CD4-positive, alpha-beta T cell treated with Interleukin-17A for 4 hours (primary cell): Measurements from ENCODE around the gene MAP6.

Experiments used
- DNase-seq: peaks from one replicate; pipeline ENCODE4 v3.0.0-alpha.2; 2020; ENCODE audit warnings: mixed read lengths

Gene MAP6

DNA sequence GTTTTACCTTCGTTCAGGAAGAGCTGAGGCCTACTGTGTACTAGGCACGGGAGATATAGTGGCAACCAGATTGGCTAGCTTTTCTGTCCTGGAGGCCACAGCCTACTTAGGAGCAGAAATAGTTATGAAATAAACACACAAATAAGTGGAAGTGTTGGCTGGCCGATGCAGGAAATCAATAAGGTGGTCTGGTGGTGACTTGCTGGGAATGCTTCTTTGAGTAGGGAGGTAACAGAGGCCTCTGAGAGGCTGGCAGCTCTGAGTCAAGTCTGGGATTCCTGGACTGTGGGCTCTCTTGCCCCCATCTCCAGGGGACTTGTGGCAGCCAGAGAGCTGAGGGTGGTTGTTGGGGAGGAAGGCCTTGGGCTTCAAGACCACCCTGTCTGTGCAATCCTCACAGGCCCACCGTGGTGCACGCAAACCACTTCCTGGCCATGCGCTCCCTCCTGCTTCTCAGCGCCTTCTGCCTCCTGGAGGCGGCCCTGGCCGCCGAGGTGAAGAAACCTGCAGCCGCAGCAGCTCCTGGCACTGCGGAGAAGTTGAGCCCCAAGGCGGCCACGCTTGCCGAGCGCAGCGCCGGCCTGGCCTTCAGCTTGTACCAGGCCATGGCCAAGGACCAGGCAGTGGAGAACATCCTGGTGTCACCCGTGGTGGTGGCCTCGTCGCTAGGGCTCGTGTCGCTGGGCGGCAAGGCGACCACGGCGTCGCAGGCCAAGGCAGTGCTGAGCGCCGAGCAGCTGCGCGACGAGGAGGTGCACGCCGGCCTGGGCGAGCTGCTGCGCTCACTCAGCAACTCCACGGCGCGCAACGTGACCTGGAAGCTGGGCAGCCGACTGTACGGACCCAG is 102.7 kb downstream of the MAP6 start:
- no peak for DNase-seq

DNA sequence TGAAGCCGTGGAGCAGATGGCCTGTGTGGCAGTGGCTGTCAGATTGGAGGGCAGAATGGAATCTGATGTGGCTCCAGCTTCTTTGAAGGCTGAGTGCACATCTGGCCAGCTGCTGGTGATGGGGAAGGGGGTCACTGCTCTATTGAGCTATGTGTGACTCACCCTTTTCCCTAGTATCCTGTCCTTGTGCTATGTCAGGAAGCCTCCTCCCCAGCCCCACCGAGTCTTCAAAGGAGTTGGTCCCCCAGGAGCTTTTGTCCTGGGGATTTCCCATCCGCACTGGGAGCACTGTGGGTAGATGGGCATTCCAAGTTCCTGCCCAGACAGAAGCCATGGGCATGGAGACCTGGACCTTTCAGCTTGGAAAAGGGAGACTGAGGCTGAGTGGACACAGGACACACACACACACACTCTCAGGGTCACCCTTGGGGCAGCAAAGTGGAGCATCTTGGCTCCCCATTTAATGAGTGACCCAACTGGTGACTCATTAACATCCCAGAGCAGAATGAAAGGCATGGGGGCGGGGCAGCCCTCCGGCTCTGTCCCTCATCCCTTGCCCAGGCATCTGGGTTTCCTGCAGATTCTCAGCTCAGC is 103.5 kb downstream of the MAP6 start:
- DNase-seq = no peak

DNA sequence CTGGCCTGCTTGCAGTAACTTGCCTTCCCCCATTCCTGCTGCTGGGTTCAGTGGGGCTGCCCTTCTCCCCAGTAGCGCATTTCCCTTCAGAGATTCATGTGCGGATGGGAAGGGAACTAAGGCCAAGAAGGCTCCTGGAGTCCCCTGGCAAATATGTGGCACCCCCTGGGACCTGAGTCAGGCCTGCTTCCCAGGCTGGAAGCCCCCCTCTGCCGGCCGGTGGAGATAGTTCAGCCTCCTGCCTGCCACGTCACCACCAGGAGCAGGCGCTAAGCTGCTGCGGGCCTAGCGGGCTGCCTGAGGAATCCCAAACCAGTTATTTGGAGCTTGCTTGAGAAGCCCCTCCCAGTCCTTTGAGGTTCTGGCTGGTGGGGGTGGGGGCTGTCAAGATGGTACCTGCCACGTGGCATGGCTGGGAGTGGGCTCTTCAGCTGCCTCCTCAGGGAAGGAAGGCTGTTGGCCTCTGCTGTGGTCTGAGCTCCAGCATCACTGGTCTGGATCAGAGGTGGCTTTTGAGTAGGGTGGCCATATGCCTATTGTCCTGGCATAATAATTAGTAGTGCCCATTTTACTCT is 104.8 kb downstream of the MAP6 start:
- no peak for DNase-seq

DNA sequence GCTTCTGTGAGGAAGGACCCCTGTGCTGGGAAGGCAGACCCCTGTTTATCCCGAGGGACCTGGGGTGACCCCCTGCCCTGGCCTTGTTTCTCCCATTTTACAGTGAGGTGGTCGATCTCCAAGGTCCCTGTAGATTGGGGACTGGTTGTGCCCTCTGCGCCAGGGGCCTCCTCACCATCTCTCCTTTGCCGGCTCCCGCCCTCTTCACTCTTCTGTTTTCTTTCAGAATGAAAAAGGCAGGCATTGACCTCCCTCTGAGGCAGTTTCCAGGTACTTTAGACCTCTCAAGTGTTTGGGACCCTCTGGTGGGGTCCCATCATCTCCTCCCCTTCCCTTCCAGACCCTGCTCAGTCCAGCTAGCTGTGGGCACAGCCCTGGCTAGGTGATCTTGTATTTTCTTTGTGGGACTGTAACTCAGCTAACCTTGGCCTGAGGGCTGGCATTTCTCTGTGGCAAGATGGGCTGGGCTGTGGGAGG is 105.3 kb downstream of the MAP6 start:
- DNase-seq = no peak

DNA sequence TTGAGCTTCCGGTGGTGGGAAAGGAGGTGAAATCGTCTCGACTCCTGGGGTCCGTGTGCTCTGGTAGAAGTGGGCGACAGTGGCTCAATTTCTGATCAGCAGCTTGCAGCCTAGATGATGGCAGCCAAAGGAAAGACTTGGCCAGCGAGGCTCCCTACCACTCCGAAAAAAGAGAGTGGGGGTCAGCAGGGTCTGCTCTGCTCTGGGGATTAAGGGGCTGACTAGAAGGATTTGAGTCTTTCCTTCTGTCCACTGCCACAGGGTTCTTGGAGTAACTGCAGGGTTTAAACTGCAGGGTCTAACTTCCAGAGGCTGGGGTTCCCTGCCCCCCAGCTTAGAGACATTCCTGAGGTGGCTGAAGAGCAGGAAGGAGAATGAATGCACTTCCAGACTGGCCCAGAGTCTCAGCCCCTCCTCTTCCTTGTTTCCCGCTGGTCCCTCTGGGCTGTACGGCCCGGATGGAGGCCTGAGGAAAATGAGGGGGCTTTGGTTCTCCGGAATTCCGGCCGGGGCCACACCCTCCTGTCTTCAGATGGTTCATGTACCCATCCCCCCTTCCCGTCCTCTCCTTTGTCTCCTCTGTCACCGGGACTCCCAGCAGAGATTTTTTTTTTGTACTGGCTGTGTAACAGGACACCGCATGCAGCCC is 105.9 kb downstream of the MAP6 start:
- DNase-seq = no peak

DNA sequence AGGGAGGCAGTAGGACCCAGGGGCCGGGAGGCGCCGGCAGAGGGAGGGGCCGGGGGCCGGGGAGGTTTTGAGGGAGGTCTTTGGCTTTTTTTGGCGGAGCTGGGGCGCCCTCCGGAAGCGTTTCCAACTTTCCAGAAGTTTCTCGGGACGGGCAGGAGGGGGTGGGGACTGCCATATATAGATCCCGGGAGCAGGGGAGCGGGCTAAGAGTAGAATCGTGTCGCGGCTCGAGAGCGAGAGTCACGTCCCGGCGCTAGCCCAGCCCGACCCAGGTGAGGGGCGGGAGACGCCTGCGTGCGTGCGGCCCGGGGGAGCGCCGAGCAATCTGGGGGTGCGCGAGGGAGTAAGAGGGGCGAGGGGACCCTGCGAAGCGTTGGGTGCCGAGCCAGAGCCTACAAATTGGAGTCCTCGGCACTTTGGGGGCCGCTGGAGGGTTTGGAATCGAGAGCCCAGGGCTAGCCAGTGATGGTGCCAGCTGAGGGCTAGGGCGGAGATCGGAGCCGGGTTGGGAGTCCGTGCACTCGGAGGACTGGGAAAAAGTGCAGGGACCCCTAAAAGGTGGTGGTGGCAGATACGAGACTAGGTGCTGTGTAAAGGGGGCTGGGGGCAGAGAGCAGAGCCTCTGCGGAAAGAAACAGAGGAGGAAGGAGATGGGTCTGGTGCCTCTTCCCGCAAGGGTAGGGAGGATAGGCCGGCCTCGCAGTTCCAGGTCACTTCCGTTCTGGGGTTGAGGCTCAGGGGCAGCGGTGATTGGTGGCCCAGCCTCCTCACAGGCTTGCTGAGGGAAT is 106.6 kb downstream of the MAP6 start, which contains the start of gene SERPINH1:
Gene SERPINH1, plus strand, starts transcription at position 206 of the 788 bp plus-strand sequence. CDS start 4,097 bp downstream, outside the sequence.
- DNase-seq = peak; percentile 72

DNA sequence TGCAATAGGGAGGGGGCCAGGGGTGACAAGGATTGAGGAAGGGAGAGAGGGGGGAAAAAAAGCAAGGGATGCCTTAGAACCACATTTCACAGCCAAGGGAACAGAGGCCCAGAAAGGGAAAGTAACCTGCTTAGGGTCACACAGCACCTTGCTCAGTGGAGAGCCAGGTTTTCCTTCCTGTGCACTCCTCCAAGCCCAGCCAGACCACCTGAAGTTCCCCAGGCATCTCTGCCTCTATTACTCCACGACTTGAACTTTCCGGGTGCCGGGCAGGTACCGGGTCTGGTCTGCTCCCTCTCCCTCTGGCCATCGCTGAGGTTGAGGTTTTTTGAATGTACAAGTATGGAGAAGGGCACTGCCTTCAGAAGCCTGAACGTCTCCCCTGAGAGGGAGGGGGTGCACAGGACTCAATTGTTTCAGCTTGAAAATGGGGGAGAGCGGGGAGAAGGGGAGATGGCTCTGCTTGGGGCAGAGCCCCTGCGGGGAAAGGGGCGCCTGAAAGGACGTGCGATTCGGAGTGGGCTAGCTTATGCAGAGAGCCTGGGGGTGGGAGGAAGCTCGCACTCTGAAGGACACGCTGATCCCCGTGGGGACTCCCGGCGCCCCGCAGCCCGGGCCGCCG is 107.3 kb downstream of the MAP6 start:
- DNase-seq = no peak

DNA sequence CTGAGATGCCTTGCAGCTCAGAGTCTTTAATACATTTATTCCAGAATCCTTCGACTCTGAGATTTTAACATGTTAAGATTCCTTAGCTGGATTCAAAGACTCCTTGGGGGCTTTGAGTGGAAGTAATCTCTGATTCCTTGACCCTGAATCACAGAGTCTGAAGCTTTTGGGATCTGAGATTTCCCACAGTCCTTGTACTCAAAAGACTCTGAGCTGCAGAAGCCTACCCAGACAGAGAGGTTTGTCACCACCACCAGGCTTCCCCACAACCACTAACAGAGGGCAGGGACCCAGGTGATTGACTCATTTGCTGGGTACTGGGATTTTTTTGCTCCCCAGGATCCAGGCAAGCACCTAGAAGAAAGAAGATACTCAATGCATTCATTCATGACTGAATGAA is 108.2 kb downstream of the MAP6 start:
- DNase-seq = no peak

DNA sequence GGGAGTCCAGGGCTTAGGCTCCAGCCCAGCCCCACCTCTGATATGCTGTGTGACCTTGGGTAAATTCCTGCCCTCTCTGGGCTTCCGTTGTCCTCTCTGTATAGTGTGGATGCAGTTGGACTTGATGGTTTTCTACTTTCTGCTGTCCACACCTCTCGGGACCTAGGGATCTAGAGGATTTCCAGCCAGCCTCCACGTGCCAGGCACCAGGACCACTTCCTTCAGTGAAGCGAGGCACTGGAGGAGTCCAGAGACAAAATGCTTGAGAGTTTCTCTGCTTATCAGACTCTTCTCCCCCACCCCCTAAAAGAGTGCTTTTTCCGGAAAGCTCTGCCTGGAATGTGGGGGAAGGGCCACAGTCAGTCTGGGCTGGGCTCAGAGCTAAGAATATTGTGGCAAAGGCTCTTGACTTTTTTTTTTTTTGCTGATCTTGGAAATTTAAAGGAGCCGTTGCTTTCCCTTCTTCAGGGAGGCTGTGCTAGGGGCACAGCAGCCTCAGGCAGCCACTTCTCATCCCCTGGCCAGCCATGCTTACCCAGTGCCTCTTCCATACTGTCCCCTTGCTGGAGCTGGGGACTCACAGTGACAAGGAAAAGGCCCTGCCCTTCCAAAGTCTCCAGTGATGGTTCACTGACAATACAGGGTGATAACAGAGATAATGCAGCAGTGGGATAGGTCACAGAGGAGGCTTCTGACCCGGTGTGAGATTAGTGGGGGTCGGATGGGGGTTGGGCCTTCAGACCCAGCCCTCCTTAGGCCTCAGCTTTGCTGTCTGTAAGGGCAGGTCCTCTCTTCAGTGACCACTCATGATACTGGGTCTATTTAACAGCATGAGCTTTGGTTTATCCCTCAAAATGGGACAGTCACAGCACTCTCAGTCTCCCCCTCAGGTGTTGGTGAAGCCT is 109.6 kb downstream of the MAP6 start:
- no peak for DNase-seq

DNA sequence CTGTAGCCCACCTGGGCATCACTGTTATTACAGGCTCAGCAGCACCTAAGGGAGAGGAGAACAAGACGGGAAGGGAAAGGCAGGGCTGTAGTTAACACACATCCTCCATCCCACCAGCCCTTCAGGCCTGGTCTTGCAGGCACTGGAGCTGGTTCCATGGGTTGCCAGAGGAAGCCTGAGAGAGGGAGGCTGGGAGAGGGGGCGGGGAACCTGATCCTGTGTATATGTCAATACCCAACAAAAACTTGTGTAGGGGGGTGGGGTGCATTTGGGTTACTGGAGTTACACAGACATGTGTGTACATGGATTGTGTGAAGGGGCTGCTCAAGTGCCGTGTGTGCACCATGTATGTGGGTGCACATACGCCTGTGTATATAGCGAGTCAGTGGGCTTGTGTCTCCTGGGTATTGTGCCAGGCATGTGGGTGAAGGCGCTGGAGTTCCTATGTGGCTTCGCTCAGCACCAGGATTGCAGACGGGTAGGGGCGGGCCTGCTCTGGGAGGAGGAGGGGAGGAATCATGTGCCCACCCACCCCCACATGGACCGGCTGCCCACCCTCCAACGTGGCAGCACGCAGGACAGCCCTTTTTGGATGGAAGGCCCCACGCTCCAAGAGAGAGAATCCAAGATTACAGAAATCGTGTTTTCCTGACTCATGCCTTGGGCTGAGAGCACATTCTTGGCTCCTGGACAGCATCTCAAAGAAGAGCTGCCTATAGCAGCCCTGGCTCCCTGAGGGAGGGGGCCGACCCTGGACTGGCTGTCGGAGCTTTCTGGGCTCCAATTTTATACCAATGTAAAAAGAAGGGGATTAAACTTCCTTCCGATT is 111.0 kb downstream of the MAP6 start:
- DNase-seq = no peak

DNA sequence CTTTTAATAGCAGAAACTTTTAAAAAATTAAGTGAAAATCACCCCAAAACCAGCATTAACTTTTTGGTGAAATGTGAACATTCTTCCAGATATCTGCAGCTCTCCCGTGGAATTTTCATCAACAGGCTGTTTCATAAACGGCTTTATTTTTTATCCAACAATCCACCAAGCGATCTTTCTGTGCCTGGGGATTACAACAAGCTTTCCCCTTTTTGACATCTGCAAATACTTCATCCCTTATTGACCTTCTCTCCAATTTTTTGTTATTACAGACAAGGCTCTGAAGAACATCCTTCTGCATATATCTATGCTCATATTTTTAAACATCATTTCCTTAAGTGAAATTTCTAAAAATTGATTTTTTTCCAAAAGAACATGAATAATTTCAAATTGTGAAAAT is 112.6 kb downstream of the MAP6 start:
- no peak for DNase-seq

DNA sequence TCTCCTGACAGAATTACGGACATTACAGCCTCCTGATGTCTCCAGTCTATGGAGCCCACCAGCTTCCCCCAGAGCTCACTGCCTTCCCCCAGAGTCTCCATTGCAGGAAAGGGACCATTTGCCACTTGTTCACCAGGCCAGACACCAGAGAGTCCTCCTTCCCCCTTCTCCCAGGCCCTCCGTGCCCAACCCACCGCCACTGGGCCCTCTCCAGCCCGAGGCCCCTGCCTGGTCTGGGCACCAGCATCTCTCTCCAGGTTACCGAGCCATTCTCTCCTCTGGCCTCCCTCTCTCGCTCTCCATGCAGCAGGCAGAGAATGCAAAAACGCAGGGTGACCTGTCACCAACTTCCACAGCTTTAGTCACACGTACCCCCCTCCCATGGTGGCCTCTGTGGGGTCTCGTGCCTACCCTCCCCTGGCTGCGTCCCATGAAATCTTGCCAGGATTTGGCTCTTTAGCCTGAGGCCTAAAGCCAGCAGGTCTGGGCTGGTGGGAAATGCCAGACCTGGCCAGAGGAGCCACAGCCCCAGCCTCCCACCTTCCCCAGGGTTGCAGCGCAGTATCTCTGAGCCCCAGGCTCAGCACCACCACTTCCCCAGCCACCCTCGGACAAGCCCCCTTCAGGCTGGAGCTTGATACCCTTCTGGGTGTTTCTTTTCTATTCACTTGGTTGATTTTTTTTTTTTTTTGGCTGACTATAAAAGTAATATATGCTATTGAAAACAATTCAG is 113.6 kb downstream of the MAP6 start:
- no peak for DNase-seq

DNA sequence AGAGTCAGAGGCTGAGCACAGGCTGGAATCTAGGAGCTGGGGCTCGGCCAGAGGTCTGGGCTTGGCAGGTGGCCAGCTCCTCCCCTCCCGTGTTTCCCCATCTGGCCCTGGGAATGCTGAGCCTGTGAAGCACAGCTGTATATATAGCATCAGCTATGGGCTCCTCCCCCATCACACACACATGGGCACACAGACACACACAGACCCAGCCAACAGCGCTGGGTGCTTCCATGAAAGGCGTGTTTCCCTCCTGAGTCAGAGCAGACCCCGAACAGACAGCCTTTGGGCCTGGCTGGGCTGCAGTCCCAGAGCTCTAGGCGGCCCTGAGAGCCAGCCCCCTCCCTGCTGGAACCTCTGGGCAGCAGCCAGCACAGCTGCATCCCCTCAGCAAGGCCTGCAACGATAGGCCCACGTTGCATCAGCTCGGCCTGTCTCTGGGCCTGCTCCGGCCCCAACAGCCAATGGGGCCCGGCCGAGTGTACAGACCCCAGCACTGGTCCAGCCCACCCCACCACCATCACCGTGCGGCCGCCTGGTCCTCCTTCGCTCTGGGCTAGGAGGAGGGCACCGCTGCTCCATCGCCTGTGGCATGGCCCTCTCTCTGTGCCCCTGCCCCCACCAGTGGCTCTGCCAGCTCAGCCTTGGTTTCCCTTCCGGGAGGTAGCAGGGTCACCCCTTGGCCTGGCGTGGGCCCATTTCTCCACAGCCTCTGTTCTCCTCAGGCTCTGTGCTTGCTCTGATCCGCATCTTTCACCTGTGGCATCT is 114.4 kb downstream of the MAP6 start:
- DNase-seq = no peak

DNA sequence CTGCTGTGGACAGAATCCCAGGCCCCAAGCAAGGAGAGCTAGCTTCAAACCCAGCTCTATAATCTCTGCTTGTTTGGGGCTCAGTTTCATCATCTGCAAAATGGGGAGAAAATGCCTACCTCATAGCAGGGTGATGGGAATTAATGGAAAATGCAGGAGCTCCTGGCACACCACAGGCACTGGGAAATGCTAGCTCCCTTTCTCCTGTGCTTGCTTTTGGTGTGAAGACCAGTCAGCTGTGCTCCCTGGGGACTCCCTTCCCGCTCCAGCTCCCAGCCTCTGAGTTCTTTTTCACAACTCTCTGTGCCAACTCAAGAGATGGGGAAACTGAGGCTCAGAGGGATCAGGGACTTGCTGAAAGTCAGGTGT is 115.0 kb downstream of the MAP6 start:
- DNase-seq = no peak

DNA sequence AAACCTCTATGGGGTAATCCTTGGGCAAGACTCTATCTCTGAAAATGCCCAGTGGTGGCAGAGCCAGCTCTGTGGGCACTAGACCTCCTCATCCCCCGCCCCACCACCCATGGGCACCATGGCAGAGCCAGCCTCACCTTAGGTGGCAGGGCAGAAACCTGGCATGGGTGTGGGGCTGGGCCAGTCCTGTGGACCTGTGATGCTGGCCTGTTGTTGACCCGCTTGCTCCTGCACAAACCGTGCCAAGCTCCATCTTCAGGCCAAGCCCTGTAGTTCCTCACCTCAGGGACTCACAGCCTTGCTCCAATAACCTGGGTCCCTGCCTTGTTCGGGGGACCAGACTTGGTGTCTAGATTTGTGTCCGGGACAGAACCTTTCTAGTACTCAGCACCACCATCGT is 115.7 kb downstream of the MAP6 start:
- no peak for DNase-seq

DNA sequence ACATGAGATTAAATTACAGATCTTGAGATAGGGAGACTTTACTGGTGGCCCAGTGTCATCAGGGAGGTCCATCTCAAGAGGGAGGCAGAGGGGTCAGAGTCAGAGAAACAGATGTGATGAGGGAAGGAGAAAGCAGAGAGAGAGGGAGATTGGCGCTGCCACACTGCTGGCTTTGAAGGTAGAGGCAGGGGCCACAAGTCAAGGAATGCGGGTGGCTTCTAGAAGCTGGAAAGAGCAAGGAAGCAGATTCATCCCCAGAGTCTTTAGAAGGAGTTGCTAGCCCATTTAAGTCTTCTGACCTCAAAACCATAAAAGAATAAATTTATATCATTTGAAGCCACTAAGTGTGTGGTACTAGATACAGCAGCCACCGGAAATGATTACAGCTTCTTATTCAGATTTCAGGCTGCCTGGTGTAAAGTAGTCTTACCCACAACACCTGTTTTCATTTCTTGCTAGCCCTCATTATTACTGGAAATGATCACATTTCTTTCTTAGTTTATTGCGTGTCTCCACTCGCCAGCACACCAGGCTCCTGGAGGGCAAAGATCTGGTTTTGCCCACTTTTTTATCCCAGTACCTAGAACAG is 119.4 kb downstream of the MAP6 start:
- no peak for DNase-seq

DNA sequence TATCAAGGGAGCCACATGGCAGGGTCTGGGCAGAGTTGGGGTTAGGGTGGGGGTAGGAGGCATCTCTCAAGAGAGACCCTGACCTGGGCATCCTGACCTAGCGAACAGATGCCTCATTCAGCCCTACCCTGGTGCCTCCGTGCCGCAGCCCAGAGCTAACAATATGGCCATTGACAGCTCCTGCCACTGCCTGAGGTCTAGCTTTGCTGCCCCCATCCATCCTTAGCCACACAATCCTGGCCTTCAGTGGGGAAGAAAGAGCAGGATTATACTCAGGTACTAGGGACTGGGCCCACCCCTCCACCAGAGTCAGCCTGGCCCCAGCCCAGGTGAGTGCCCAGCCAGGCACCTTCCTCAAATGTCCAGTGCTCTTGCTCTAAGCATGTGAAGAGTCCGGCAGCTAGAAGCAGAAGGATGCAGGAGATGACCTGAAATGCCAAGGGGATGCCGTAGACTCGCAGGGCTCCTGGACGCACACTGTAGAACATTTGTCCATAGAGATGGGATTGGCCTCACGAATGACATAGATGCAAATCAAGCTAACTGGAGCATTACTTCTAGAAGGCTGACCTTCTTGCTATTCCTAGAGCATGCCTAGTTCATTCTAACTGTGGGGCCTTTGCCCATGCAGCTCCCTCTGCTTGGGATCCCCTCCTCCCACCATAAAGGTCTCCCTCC is 120.1 kb downstream of the MAP6 start:
- no peak for DNase-seq

DNA sequence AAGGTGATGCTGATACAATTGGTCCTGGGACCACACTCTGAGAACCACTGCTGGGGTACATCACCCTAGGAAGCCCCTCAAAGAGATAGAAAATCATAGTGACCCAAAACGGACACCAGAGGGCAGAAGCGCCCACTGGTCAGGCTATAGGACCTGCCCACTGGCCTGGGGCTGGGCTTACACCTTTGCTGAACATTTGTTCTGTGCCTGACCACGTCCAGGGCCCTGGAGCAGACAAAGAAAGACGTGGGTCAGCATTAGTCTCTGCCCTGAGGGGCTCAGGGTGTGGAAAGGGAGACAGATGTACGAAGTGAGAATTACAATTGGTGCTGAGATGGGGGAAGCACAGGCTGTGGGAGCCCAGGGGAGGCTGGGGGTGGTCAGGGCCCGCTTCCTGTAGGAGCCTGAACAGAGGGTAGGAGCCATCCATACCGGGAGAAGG is 121.2 kb downstream of the MAP6 start:
- peak; percentile 45 for DNase-seq
